HG03378 (cell line): Measurements from ENCODE around the gene EXO1.
A peak's percentile ranks its signal among the peaks of the same experiment; 100 is the strongest.
"Not testable (repeated sequence)": the region's sequence is repeated elsewhere in the genome, so short reads cannot be mapped to it uniquely, and the experiment has no call there.

Experiments used
- ATAC-seq: cut with Tn5 transposase; IDR thresholded peaks from one replicate; pipeline ENCODE4 v1.9.1; 2021; ENCODE audit warnings: mild to moderate bottlenecking, moderate library complexity; ENCODE audit not compliant: unreplicated experiment

EXO1 gene

DNA sequence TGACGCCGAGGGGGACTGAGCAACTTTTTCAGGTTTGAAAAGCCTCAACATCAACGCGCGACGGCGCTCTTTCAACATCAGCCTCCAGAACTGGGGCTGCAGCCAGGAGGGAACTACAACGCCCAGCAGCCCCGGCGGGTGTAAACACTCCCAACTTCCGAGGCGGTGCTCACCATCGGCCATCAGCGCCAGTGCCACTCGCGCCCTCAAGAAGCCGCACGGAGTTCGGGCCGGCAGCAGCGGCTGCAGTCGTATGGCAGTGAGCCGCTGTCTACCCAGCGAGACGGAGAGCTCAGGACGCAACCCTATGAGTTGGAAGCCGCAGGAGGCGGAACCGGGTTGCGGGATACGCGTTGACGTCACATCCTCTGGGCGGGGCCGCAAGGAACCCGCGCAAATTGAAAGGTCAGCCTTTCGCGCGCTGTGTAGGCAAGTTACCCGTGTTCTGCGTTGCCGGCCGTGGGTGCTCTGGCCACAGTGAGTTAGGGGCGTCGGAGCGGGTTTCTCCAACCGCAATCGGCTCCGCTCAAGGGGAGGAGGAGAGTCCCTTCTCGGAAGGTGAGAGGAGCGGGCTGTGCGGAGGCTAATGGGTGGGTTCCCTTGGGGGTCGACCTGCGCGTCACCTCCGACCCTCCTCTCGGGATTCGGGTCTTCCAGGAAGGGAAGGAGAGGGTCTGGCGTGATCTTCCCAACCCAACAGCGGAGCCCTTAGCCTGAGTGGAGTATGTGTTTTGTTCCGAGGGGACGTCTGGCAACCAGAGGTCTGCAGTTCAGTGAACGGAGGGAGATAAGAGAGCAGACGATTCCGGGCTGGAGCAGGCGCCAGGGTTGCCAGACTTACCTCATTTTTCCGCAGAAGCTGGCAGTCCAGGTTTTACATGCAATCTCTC is at the start of gene EXO1:
EXO1 (plus strand) TSS at position 409 of the 890 bp plus-strand sequence. CDS start 2,222 bp downstream, outside the sequence.
- ATAC-seq: peak; percentile 97

- ATAC-seq: no peak
Observed at GRCh38 chr1:241799416-241799815, 48.6 kb upstream of the EXO1 start.

GRCh38 chr1:241800640-241801039 is 47.4 kb upstream of the EXO1 start:
- ATAC-seq: no peak

DNA sequence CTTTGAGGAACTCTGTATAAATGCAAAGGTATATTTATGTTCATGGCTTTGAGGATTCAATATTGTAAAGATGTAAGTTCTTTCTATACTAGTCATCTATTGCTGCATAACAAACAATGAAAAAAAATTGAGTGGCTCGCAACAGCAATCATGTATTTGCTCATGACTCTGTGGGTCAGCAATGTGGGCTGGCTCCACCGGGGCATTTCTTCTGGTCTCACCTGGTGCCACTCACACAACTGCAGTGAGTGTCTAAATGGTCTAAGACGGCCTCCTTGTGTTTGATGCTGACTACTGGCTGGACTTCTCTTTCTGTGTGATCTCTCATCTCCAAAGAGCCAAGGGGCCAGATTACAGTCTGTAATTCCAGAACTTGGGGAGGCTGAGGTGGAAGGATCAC is 45.1 kb upstream of the EXO1 start:
- no peak for ATAC-seq

DNA sequence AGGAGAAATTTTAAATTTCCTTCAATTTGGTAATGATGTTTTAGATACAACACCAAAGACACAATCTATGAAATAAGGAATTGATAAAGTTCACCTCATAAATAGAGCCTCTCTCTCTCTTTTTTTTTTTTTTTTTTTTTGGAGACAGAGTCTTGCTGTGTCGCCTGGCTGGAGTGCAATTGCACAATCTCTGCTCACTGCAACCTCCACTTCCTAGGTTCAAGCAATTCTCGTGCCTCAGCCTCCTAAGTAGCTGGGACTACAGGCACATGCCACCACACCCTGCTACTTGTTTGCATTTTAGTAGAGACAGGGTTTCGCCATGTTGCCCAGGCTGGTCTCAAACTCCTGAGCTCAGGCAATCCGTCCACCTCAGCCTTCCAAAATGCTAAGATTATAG is 43.3 kb upstream of the EXO1 start:
- ATAC-seq: not testable (repeated sequence)

- ATAC-seq: no peak
Observed at GRCh38 chr1:241808265-241808664, 39.7 kb upstream of the EXO1 start.

DNA sequence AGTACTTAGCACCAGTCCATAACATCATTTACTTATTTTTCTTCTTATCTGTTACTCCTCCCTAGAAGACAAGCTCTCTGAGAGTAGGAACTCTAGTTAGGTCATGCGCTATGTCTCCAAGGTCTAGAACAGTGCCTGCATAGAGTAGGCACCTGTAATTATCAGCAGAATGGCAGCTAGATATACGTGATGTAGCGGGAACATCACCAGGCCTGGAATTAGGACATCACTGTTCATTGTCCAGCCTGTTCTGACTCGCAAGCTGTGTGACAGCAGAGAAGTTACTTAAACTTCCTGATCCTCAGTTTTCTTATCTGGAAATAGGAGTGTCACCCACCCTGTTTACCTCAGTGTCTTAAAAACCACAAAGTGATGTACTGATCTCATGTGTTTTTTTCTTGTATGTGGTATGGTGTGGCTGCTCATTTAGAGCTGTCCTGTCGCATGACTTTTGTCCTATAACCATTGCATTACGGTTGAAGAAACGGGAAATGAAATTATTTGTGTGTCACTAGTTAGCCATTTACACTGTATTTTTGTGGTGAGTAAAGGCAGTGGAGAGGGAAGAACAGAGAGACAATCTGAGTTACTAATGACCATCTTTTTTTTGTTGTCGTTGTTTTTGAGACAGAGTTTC is 37.1 kb upstream of the EXO1 start:
- peak; percentile 76 for ATAC-seq

- ATAC-seq: no peak
Observed at GRCh38 chr1:241813768-241814320, 34.2 kb upstream of the EXO1 start.

DNA sequence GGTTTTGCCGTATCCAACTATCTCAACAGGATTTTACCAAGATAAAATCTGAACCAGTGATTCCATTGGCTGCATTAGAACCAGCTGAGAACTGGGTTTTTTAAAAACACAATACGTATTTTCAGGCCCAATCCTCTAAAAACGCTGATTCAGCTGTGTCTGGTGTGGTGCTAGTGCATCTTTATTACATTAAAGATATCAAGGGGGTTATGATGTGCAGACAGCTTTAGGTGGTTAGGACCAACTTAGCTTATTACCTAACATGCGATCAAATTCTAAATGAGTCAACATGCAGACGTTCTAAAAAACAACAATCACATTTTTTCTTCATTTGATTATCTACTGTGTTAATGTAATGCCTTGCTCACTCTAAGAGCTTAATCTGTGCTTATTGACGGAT is 32.0 kb upstream of the EXO1 start:
- no peak for ATAC-seq

- no peak for ATAC-seq
Observed at GRCh38 chr1:241817331-241817792, 30.6 kb upstream of the EXO1 start.

DNA sequence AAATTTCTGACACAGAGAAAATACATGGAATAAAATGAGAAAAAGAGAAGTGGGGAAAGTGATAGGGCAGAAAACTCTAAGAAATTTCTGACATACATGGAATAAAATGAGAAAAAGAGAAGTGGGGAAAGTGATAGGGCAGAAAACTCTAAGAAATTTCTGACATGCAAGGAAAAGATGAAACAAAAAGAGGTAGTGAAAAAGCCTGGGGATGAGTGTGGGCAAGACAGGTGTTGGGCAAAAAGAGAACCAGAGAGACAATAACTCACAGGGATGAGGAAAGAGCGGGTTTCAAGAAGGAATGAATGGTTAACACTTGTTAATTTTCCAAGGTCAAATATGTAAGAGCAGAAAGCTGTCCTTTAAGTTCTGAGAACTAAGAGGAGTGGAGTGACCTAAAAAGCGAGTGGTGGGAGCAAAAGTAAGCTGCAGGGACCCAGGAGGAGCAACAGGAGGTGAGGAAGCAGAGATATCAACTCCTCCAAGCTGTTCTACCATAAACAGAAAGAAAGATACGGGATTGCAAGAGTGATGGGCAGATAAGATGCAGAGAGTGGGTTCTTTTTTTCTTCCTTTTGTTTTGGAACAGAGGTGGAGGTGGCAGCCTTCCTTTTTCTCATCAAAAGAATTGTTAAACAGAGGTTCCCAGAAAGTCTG is 29.9 kb upstream of the EXO1 start:
- no peak for ATAC-seq

- ATAC-seq: no peak
Observed at GRCh38 chr1:241819340-241819866, 28.6 kb upstream of the EXO1 start.

DNA sequence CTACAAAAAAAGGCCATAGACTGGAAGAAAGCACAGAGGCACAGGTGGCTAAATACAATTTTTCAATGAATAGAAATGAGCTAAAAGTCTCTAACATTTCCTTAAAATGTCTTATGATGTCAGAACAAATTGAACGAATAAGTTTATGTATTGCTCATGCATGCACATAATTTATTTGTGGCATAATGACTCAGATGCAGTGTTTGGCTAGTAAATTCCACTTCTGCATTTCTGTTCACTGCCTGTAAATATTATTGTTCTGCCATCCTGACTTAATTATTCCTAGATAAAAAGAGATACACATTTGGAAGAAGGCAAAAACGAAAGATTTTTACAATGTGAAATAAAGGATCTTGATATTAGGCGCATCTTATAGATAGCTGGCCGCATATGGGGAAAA is 26.6 kb upstream of the EXO1 start:
- ATAC-seq: no peak

DNA sequence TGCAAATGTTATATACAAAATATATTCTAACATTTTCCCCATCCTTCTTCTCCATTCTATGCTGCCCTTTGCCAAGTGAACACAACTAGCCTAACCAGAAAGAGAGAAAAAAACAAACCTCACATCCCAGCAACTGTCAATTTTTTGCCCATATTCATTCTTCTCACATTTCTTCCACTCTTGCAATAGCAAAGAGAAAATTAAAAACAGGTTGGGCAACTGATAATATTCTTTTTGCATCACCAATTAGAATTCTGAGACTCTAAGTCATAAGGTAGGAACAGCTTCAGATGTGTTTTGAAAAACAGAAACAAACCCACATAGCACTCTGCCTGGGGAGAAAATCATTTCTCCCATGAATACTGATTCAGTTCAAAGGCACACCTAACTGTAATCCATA is 25.2 kb upstream of the EXO1 start:
- ATAC-seq: no peak

DNA sequence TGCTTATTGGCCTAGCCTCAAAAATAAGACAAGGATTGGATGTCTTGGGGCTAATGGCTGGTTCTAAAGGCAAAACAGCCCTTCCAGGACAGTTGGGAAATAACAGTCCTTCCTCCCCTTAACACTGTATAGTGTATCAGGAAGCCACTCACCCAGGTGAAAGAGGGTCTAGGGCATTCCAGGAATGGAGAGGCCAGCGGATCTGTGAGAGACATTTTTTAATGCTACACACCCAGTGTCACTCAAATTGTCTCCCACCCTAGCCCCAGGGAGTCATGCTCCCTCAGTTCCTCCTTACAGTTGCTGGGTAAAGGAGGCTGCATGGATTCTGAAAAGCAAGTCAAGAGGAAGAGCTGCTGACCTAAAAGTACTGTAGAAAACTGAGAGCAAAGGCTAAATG is 24.1 kb upstream of the EXO1 start:
- ATAC-seq: no peak

- no peak for ATAC-seq
Observed at GRCh38 chr1:241825581-241825980, 22.4 kb upstream of the EXO1 start.

- not testable (repeated sequence) for ATAC-seq
Observed at GRCh38 chr1:241826613-241827012, 21.4 kb upstream of the EXO1 start.

GRCh38 chr1:241827264-241827663 is 20.7 kb upstream of the EXO1 start:
- ATAC-seq: no peak

- ATAC-seq: no peak
Observed at GRCh38 chr1:241828463-241829021, 19.5 kb upstream of the EXO1 start.

DNA sequence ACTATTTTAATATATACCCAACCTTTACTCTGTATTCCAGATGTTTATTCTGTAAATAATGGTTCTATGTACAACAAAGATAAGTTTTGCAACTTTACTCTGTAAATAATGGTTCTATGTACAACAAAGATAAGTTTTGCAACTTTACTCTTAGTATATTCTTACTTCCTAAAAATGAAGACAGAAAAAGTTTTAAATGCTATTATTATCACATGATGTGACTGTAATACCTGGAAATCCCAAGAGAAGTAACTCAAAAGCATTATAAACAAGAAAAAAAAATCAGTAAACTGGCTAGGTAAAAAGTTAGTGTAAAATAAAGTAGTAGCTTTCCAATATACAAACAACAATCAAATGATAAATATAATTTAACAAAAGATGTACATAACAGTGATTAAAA is 18.5 kb upstream of the EXO1 start:
- no peak for ATAC-seq
